ENCODE measurements around the gene TAS1R2. TPM values are rescaled to one million over a fixed set of nuclear protein-coding genes. Genes with fewer than 3 reads are reported as not detected.

The TAS1R2 gene
- total and polyA plus RNA-seq, 2 of the 8 experiments (the other 6 are each of a cell fraction or from before 2014, with no cell fraction given) = not detected

DNA sequence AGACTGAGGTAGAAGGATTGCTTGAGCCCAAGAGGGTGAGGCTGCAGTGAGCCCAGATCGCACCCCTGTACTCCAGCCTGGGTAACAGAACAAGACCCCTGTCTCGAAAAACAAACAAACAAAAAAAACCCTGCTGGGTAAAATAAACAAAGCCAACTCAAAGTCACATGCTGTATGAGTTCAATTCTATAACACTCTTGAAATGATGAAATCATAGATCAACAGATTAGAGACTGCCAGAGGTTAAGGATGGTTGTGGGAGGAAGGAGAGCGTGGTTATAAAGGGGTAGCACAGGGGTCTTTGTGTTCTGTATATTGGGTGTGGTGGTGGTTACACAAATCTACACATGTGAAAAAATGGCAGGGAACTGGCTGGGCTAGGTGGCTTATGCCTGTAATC is 62.5 kb downstream of the TAS1R2 start:
- Histone ChIP-seq H3K36me3 (ENCODE audit: control insufficient read depth in 2 of 4, insufficient read depth in 4 of 4, low read length in 3 of 4) (no peaks in the 10 kb centered on the region), H2BK120ac (replicated peaks; ENCODE audit: low read depth, low read length) (no peak overlapping the region), H3K14ac (ENCODE audit: insufficient read length) (no peak overlapping the region), H4K8ac (ENCODE audit: extremely low read depth, insufficient read depth, low read length) (no peak overlapping the region), H3K18ac (ENCODE audit: extremely low read depth, low read length) (no peak overlapping the region), H3K4me3 (ENCODE audit: extremely low read depth in 1 of 4, insufficient read depth in 2 of 4, low read depth in 3 of 4, low read length in 4 of 4) (no peak overlapping the region), H4K91ac (replicated peaks; ENCODE audit: insufficient read length, low read length) (no peak overlapping the region), H3K4me1 (replicated peaks in 1 of 4; ENCODE audit: control insufficient read depth in 3 of 4, insufficient read depth in 4 of 4, low read length in 3 of 4) (peaks cover 3 to 15% (median 7%) of the 10 kb centered on the region in 4 experiments; a peak in 6 of 7 replicates), H2BK12ac (ENCODE audit: low read depth, low read length) (no peak overlapping the region), H3K79me2 (ENCODE audit: control insufficient read depth in 1 of 2, insufficient read depth in 2 of 2, low read length in 2 of 2) (no peaks in the 10 kb centered on the region), H3K79me1 (ENCODE audit: low read depth, low read length) (no peaks in the 10 kb centered on the region), H2BK15ac (ENCODE audit: low read length) (no peak overlapping the region), H4K20me1 (replicated peaks in 1 of 2; ENCODE audit: control insufficient read depth in 1 of 2, insufficient read depth in 2 of 2, low read length in 2 of 2) (no peaks in the 10 kb centered on the region), H3K4me2 (ENCODE audit: insufficient read depth in 1 of 2, low read depth in 2 of 2, low read length in 2 of 2) (no peak overlapping the region), H2AFZ (ENCODE audit: low read length) (no peak overlapping the region), H3K23ac (ENCODE audit: insufficient read length) (no peak overlapping the region), H4K5ac (ENCODE audit: insufficient read length, low read depth, low read length) (no peak overlapping the region), H3K9me3 (ENCODE audit: insufficient read depth in 2 of 2, low read depth in 1 of 2, low read length in 1 of 2) (no peaks in the 10 kb centered on the region), H3K27me3 (replicated peaks in 1 of 4; ENCODE audit: control insufficient read depth in 3 of 4, extremely low read depth in 1 of 4, insufficient read depth in 3 of 4, low read length in 3 of 4) (peaks cover 0 to 4% (median 0%) of the 10 kb centered on the region in 4 experiments; a peak in 3 of 7 replicates), H3K9ac (replicated peaks in 1 of 4; ENCODE audit: extremely low read depth in 1 of 4, low read depth in 3 of 4, low read length in 3 of 4) (no peak overlapping the region; a peak in 1 of 7 replicates), H3K56ac (replicated peaks; ENCODE audit: insufficient read length, low read depth, low read length) (no peak overlapping the region), H3K27ac (ENCODE audit: low read depth, low read length) (no peak overlapping the region), H2BK5ac (ENCODE audit: low read depth, low read length) (no peak overlapping the region), H2AK5ac (ENCODE audit: low read depth, low read length) (no peak overlapping the region), H3K4ac (replicated peaks; ENCODE audit: insufficient read length, low read depth, low read length) (no peak overlapping the region), H3K23me2 (ENCODE audit: low read depth, low read length) (peaks cover under 1% of the 10 kb centered on the region; the same call in 1 of the 2 replicates), H2BK20ac (ENCODE audit: low read length) (no peak overlapping the region)
- DNase-seq (ENCODE audit: low read depth in 1 of 2, low spot score in 2 of 2) = no peak
- FAIRE-seq = no peak
- ChIA-PET POLR2A (ENCODE audit: partially characterized antibody) (no interaction called here), CTCF (ENCODE audit: partially characterized antibody) (interaction anchor here (1.0 to 5.2 kb wide), 7 partner anchors 8 to 133 kb away, joined by 3 to 23 read pairs (median 5); no protein-coding TSS in a partner anchor)
- 78% methylated on average over 3 of the region's 3 CpGs; no CpG with 5 or more reads in 1 of the 2 experiments for WGBS, 2 experiments (ENCODE audit: extremely low coverage in 1 of 2, insufficient coverage in 1 of 2, insufficient read length in 1 of 2, insufficient replicate concordance in 2 of 2, low coverage in 1 of 2, low lambda C conversion rate in 2 of 2, missing lambda C conversion rate in 1 of 2)
- TF ChIP-seq CBX5 (IDR thresholded peaks at IDR 0.05; ENCODE audit: low read depth, low read length) (no peak), ZNF274 (IDR thresholded peaks at IDR 0.05; ENCODE audit: borderline replicate concordance, extremely low read depth, low read length) (no peak), FOSL1 (IDR thresholded peaks at IDR 0.05; ENCODE audit: insufficient read depth, low read depth, low read length) (no peak), TAF7 (optimal IDR thresholded peaks at IDR 0.05; ENCODE audit: borderline replicate concordance, low read depth, low read length) (no peak), BACH1 (IDR thresholded peaks at IDR 0.05; ENCODE audit: low read length) (no peak), EGR1 (IDR thresholded peaks at IDR 0.05; ENCODE audit: borderline replicate concordance, low read depth, low read length) (no peak), POU5F1 (IDR thresholded peaks at IDR 0.05; ENCODE audit: low read depth, low read length) (no peak), BCL11A (IDR thresholded peaks at IDR 0.05; ENCODE audit: low read depth in 2 of 2, low read length in 2 of 2) (no peak), SIN3A (conservative IDR thresholded peaks at IDR 0.05 in 1 of 2, IDR thresholded peaks at IDR 0.05 in 1 of 2; ENCODE audit: low read depth in 1 of 2, low read length in 2 of 2) (no peak), CHD2 (IDR thresholded peaks at IDR 0.05; ENCODE audit: low read length) (no peak)
- TF ChIP-seq, protein P1, sequence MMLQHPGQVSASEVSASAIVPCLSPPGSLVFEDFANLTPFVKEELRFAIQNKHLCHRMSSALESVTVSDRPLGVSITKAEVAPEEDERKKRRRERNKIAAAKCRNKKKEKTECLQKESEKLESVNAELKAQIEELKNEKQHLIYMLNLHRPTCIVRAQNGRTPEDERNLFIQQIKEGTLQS (IDR thresholded peaks at IDR 0.05; ENCODE audit: insufficient read depth, low read depth, low read length) = no peak
- TF ChIP-seq, protein P2, sequence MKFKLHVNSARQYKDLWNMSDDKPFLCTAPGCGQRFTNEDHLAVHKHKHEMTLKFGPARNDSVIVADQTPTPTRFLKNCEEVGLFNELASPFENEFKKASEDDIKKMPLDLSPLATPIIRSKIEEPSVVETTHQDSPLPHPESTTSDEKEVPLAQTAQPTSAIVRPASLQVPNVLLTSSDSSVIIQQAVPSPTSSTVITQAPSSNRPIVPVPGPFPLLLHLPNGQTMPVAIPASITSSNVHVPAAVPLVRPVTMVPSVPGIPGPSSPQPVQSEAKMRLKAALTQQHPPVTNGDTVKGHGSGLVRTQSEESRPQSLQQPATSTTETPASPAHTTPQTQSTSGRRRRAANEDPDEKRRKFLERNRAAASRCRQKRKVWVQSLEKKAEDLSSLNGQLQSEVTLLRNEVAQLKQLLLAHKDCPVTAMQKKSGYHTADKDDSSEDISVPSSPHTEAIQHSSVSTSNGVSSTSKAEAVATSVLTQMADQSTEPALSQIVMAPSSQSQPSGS (IDR thresholded peaks at IDR 0.05; ENCODE audit: low read length) = no peak
